ENCODE measurements around the gene MYO5B. TPM values are rescaled to one million over a fixed set of nuclear protein-coding genes. Genes with fewer than 3 reads are reported as not detected.

MYO5B gene
- total RNA-seq, 4 donors from 2014 or later: 32.0 to 63.3 (median 46.8) TPM

- no peaks in the 10 kb centered on the region for H3K36me3 ChIP-seq
- 49 to 72% methylated on average over 4 to 6 of the region's 6 CpGs for WGBS, 2 donors
- H3K4me1 ChIP-seq: peaks cover 0 to 29% (median 0%) of the 10 kb centered on the region in 3 donors
- DNase-seq: no peak
- H3K9me3 ChIP-seq: no peaks in the 10 kb centered on the region
- H3K27me3 ChIP-seq: peaks cover 0 to 9% (median 0%) of the 10 kb centered on the region in 4 donors
- TF ChIP-seq, protein P1, sequence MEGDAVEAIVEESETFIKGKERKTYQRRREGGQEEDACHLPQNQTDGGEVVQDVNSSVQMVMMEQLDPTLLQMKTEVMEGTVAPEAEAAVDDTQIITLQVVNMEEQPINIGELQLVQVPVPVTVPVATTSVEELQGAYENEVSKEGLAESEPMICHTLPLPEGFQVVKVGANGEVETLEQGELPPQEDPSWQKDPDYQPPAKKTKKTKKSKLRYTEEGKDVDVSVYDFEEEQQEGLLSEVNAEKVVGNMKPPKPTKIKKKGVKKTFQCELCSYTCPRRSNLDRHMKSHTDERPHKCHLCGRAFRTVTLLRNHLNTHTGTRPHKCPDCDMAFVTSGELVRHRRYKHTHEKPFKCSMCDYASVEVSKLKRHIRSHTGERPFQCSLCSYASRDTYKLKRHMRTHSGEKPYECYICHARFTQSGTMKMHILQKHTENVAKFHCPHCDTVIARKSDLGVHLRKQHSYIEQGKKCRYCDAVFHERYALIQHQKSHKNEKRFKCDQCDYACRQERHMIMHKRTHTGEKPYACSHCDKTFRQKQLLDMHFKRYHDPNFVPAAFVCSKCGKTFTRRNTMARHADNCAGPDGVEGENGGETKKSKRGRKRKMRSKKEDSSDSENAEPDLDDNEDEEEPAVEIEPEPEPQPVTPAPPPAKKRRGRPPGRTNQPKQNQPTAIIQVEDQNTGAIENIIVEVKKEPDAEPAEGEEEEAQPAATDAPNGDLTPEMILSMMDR (IDR thresholded peaks at IDR 0.05): no peak
- no peak overlapping the region for H3K27ac ChIP-seq
- intact Hi-C loops (cut with DNase I): no loop called here
- H3K4me3 ChIP-seq: no peak overlapping the region
Measured at GRCh38 chr18:50076277-50076676, 118.7 kb downstream of the MYO5B start.

DNA sequence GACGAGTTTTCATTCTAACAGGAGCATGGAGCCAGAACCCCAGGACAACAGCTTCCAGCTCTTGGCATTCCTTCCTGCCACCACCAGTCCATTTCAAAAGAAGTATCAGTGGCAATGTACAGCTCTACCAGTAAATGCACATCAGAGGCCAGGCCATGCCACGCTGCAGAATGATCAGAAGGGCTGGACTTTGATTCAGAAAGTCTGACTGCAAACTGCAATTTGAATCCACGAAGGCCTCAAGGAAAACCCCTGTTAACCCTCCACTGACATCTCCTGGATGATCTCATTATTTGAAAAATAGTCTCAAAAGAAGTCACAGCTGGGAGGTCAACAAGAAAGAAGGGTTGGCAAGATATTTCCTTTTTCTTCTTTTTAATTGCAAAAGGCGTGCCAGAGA lies 119.2 kb downstream of the MYO5B start:
- H3K9me3 ChIP-seq: no peaks in the 10 kb centered on the region
- WGBS, 2 donors: 22 to 49% methylated on average over 4 of the region's 4 CpGs
- no peak for DNase-seq

DNA sequence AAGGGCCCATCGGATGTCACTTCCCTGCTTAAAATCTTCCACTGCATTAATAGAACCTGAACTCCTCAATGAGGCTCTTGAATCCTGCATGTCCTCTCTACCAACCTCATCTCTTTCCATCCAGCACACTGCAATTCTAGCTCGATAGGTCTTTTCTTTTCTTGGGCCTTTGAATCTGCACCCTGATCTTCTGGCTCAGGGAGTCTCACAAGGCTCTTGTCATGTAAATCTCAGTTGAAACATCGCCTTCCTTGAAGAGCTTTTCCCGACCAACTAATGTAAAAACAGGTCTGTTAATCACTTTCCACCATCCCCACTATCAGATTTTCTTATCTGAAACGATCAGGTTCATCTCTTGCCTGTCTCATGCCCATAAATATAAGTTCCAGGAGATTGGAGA lies 120.5 kb downstream of the MYO5B start:
- Histone ChIP-seq H3K27ac (no peak overlapping the region), H3K4me1 (peaks cover 0 to 11% (median 0%) of the 10 kb centered on the region in 3 donors), H3K9me3 (no peaks in the 10 kb centered on the region), H3K36me3 (no peaks in the 10 kb centered on the region), H3K27me3 (peaks cover 0 to 9% (median 0%) of the 10 kb centered on the region in 4 donors), H3K4me3 (no peak overlapping the region)
- intact Hi-C loops (cut with DNase I): no loop called here
- no peak for DNase-seq
- no peak for TF ChIP-seq POLR2A (IDR thresholded peaks at IDR 0.05)
- TF ChIP-seq, protein P1 (IDR thresholded peaks at IDR 0.05): no peak
- WGBS, 2 donors: 77 to 81% methylated on average over 5 of the region's 5 CpGs

More for the DNA sequence above, 119.2 kb downstream of the MYO5B start:
- Histone ChIP-seq H3K4me3 (no peak overlapping the region), H3K27ac (no peak overlapping the region), H3K4me1 (peaks cover 0 to 24% (median 0%) of the 10 kb centered on the region in 3 donors), H3K36me3 (no peaks in the 10 kb centered on the region), H3K27me3 (peaks cover 0 to 9% (median 0%) of the 10 kb centered on the region in 4 donors)
- TF ChIP-seq POLR2A (IDR thresholded peaks at IDR 0.05): no peak
- TF ChIP-seq, protein P1 (IDR thresholded peaks at IDR 0.05): no peak
- intact Hi-C loops (cut with DNase I): no loop called here

DNA sequence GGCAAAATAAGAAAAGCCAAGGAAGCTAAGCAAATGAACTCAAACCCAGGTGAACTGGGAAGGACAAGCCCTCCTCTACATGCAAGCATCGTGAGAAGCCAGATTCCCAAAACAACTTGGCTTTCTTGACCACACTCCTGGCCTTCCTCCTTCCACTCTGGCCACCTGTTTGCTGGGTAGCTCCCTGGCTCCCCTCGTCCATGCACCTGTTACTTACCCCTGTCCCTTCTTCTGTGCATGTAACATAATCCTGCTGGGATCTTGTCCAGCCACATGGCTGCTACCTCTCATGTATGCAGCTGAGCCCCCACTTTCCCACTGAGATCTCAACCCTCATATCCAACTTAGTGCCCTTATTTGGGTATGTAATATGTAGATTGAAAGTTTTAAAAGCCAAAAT lies 121.6 kb downstream of the MYO5B start:
- no peak for DNase-seq
- WGBS, 2 donors: 74 to 95% methylated on average over 2 of the region's 2 CpGs
- Histone ChIP-seq H3K4me1 (peaks cover 0 to 9% (median 0%) of the 10 kb centered on the region in 3 donors), H3K36me3 (no peaks in the 10 kb centered on the region), H3K4me3 (no peak overlapping the region), H3K9me3 (no peaks in the 10 kb centered on the region), H3K27me3 (peaks cover 0 to 9% (median 0%) of the 10 kb centered on the region in 4 donors), H3K27ac (no peak overlapping the region)
- TF ChIP-seq, protein P1 (IDR thresholded peaks at IDR 0.05): no peak
- no peak for TF ChIP-seq POLR2A (IDR thresholded peaks at IDR 0.05)
- intact Hi-C loops (cut with DNase I): no loop called here

- Histone ChIP-seq H3K4me3 (no peak overlapping the region), H3K9me3 (no peaks in the 10 kb centered on the region), H3K27me3 (peaks cover 0 to 9% (median 0%) of the 10 kb centered on the region in 4 donors), H3K36me3 (no peaks in the 10 kb centered on the region), H3K27ac (no peak overlapping the region), H3K4me1 (peaks cover 0 to 9% (median 0%) of the 10 kb centered on the region in 3 donors)
- TF ChIP-seq POLR2A (IDR thresholded peaks at IDR 0.05): no peak
- TF ChIP-seq, protein P1 (IDR thresholded peaks at IDR 0.05): no peak
- WGBS, 2 donors: 57 to 61% methylated on average over 2 of the region's 2 CpGs
- intact Hi-C loops (cut with DNase I): no loop called here
- no peak for DNase-seq
Measured at GRCh38 chr18:50072146-50072545, 122.8 kb downstream of the MYO5B start.

All from esophagus squamous epithelium (tissue), 5 donors.